Activated T-helper 1 cell treated with Interleukin-2 at 50 U/mL for 16 hours (primary cell): Measurements from ENCODE around the gene ZNF319.

Experiments used
- DNase-seq: peaks from one replicate; pipeline ENCODE4 v3.0.0-alpha.2; 2020; ENCODE audit warnings: low read depth

Gene ZNF319

GRCh38 chr16:57956270-57956808, 44.1 kb downstream of the ZNF319 start:
- DNase-seq: no peak

GRCh38 chr16:57955572-57956188, 44.8 kb downstream of the ZNF319 start:
- no peak for DNase-seq

GRCh38 chr16:57953857-57954256, 46.6 kb downstream of the ZNF319 start:
- no peak for DNase-seq

- DNase-seq: no peak
These were observed 47.6 kb downstream of the ZNF319 start for GRCh38 chr16:57952909-57953308.

GRCh38 chr16:57951204-57951960, 49.1 kb downstream of the ZNF319 start:
- no peak for DNase-seq

GRCh38 chr16:57950382-57950781, 50.1 kb downstream of the ZNF319 start:
- DNase-seq: no peak

- DNase-seq: no peak
These were observed 50.8 kb downstream of the ZNF319 start for GRCh38 chr16:57949595-57950238.

GRCh38 chr16:57949013-57949412, 51.5 kb downstream of the ZNF319 start:
- no peak for DNase-seq

GRCh38 chr16:57948027-57948426, 52.4 kb downstream of the ZNF319 start:
- no peak for DNase-seq

GRCh38 chr16:57947261-57947660, 53.2 kb downstream of the ZNF319 start:
- no peak for DNase-seq

GRCh38 chr16:57946181-57946801, 54.2 kb downstream of the ZNF319 start:
- DNase-seq: no peak

- DNase-seq: no peak
These were observed 54.7 kb downstream of the ZNF319 start for GRCh38 chr16:57945740-57946138.

GRCh38 chr16:57944970-57945739, 55.3 kb downstream of the ZNF319 start:
- no peak for DNase-seq
